SK-N-SH (cell line): ENCODE data around the gene AMPD2.
"Not testable (repeated sequence)": the region's sequence is repeated elsewhere in the genome, so short reads cannot be mapped to it uniquely, and the experiment has no call there.

Experiments used
- CTCF ChIP-seq: fragments of 200-600 bp; sonication (generic); IDR thresholded peaks from 2 replicates; pipeline ENCODE4 v1.6.1; 2017; ENCODE audit warnings: antibody characterized with exemption, mild to moderate bottlenecking, moderate library complexity
- EP300 ChIP-seq, 2 experiments: IDR thresholded peaks; 2 replicates each; pipeline versions ENCODE4 v1.4.0 to v1.6.1; 2012; ENCODE audit warnings: borderline replicate concordance in 1 of 2, low read depth in 1 of 2, low read length in 1 of 2
- EZH2phosphoT487 ChIP-seq: fragments of 200-600 bp; sonication (generic); IDR thresholded peaks from 2 replicates; pipeline ENCODE4 v1.6.1; 2017; ENCODE audit warnings: low read depth, mixed run types, mild to moderate bottlenecking, antibody characterized with exemption, moderate library complexity, borderline replicate concordance
- FOXJ3 ChIP-seq: sonication (generic); formaldehyde crosslinking; IDR thresholded peaks from 2 replicates; pipeline ENCODE4 v1.5.1; 2020; ENCODE audit warnings: mild to moderate bottlenecking, missing genetic modification reagents
- JUND ChIP-seq: IDR thresholded peaks from 2 replicates; pipeline ENCODE4 v1.4.0; 2012
- MEF2A ChIP-seq: IDR thresholded peaks from 2 replicates; pipeline ENCODE4 v1.4.0; 2012; ENCODE audit warnings: low read depth, borderline replicate concordance
- PBX3 ChIP-seq: IDR thresholded peaks from 2 replicates; pipeline ENCODE4; 2012
- POLR2AphosphoS5 ChIP-seq: IDR thresholded peaks from 2 replicates; pipeline ENCODE4 v1.6.1; 2012; ENCODE audit warnings: low read depth, low read length
- RAD21 ChIP-seq: IDR thresholded peaks from 2 replicates; pipeline ENCODE4 v1.6.1; 2012; ENCODE audit warnings: mild to moderate bottlenecking, low read length
- REST ChIP-seq: IDR thresholded peaks from 2 replicates; pipeline ENCODE4 v1.6.1; 2012; ENCODE audit warnings: mild to moderate bottlenecking, low read depth, low read length, moderate library complexity
- TCF12 ChIP-seq: IDR thresholded peaks from 2 replicates; pipeline ENCODE4 v1.4.0; 2012
- TEAD4 ChIP-seq: IDR thresholded peaks from 2 replicates; pipeline ENCODE4 v1.4.0; 2012; ENCODE audit warnings: mild to moderate bottlenecking, borderline replicate concordance; ENCODE audit not compliant: insufficient read depth
- YY1 ChIP-seq: IDR thresholded peaks from 2 replicates; pipeline ENCODE4 v1.4.0; 2012; ENCODE audit warnings: low read depth, mild to moderate bottlenecking

- TF ChIP-seq CTCF; EZH2phosphoT487; EP300 (IDR thresholded peaks at IDR 0.05; ENCODE audit: borderline replicate concordance in 1 of 2, low read depth in 1 of 2, low read length in 1 of 2); POLR2AphosphoS5; TCF12; PBX3; YY1; FOXJ3; TEAD4; REST; JUND; RAD21; MEF2A: not testable (repeated sequence)
Observed at GRCh38 chr1:109660691-109661026, 41.0 kb downstream of the AMPD2 start.
